ENCODE results near the gene UROC1. TPM values are rescaled to one million over a fixed set of nuclear protein-coding genes. Genes with fewer than 3 reads are reported as not detected.

The UROC1 gene
- total and polyA plus RNA-seq, 2 donors, result 0.03 TPM; not detected in 1

- Histone ChIP-seq H3K27ac (ENCODE audit: low read depth) (no peak overlapping the region), H3K4me3 (ENCODE audit: low read depth, low read length) (no peak overlapping the region), H3K36me3 (ENCODE audit: insufficient read depth) (peaks cover 3% of the 10 kb centered on the region), H3K4me1 (ENCODE audit: insufficient read depth) (no peaks in the 10 kb centered on the region)
- no peak for DNase-seq (ENCODE audit: extremely low spot score)
- 94% methylated on average over 18 of the region's 18 CpGs for WGBS
Observed at GRCh38 chr3:126436826-126437717, 80.5 kb downstream of the UROC1 start.

- Histone ChIP-seq H3K27ac (ENCODE audit: low read depth) (no peak overlapping the region), H3K4me3 (ENCODE audit: low read depth, low read length) (no peak overlapping the region), H3K36me3 (ENCODE audit: insufficient read depth) (peaks cover 3% of the 10 kb centered on the region), H3K4me1 (ENCODE audit: insufficient read depth) (no peaks in the 10 kb centered on the region)
- DNase-seq (ENCODE audit: extremely low spot score), result no peak
- WGBS, result 98% methylated on average over 14 of the region's 14 CpGs
Observed at GRCh38 chr3:126435456-126436315, 81.9 kb downstream of the UROC1 start.

GRCh38 chr3:126434931-126435411 is 82.6 kb downstream of the UROC1 start:
- no peaks in the 10 kb centered on the region for H3K4me1 ChIP-seq (ENCODE audit: insufficient read depth)
- H3K36me3 ChIP-seq (ENCODE audit: insufficient read depth), result peaks cover 3% of the 10 kb centered on the region
- 93% methylated on average over 8 of the region's 8 CpGs for WGBS
- DNase-seq (ENCODE audit: extremely low spot score), result no peak
- H3K4me3 ChIP-seq (ENCODE audit: low read depth, low read length), result no peak overlapping the region
- H3K27ac ChIP-seq (ENCODE audit: low read depth), result no peak overlapping the region

- 91% methylated on average over 6 of the region's 6 CpGs for WGBS
- Histone ChIP-seq H3K4me1 (ENCODE audit: insufficient read depth) (no peaks in the 10 kb centered on the region), H3K27ac (ENCODE audit: low read depth) (no peak overlapping the region), H3K4me3 (ENCODE audit: low read depth, low read length) (no peak overlapping the region), H3K36me3 (ENCODE audit: insufficient read depth) (peaks cover 3% of the 10 kb centered on the region)
- no peak for DNase-seq (ENCODE audit: extremely low spot score)
Observed at GRCh38 chr3:126434264-126434590, 83.3 kb downstream of the UROC1 start.

GRCh38 chr3:126433496-126434263 is 83.9 kb downstream of the UROC1 start:
- no peak overlapping the region for H3K4me3 ChIP-seq (ENCODE audit: low read depth, low read length)
- no peaks in the 10 kb centered on the region for H3K4me1 ChIP-seq (ENCODE audit: insufficient read depth)
- DNase-seq (ENCODE audit: extremely low spot score), result no peak
- peaks cover 3% of the 10 kb centered on the region for H3K36me3 ChIP-seq (ENCODE audit: insufficient read depth)
- no peak overlapping the region for H3K27ac ChIP-seq (ENCODE audit: low read depth)
- 92% methylated on average over 13 of the region's 13 CpGs for WGBS

- H3K27ac ChIP-seq (ENCODE audit: low read depth), result no peak overlapping the region
- peaks cover under 1% of the 10 kb centered on the region for H3K36me3 ChIP-seq (ENCODE audit: insufficient read depth)
- H3K4me3 ChIP-seq (ENCODE audit: low read depth, low read length), result no peak overlapping the region
- no peaks in the 10 kb centered on the region for H3K4me1 ChIP-seq (ENCODE audit: insufficient read depth)
- DNase-seq (ENCODE audit: extremely low spot score), result no peak
- WGBS, result 95% methylated on average over 6 of the region's 6 CpGs
Observed at GRCh38 chr3:126433105-126433430, 84.5 kb downstream of the UROC1 start.

- Histone ChIP-seq H3K36me3 (ENCODE audit: insufficient read depth) (no peaks in the 10 kb centered on the region), H3K4me3 (ENCODE audit: low read depth, low read length) (no peak overlapping the region), H3K27ac (ENCODE audit: low read depth) (no peak overlapping the region), H3K4me1 (ENCODE audit: insufficient read depth) (no peaks in the 10 kb centered on the region)
- WGBS, result 89% methylated on average over 4 of the region's 4 CpGs
- no peak for DNase-seq (ENCODE audit: extremely low spot score)
Observed at GRCh38 chr3:126432361-126433104, 85.0 kb downstream of the UROC1 start.

Small RNAs within 50 kb of the gene (small RNA-seq; reads per million reads assigned to genes)
- gene RNA5SP138, result not detected

Other genes starting within 250 kb of the UROC1 start
- 1.6 TPM for gene KLF15, start 160.4 kb downstream of the UROC1 start, total RNA-seq
- 57.3 TPM for gene KLF15, start 160.4 kb downstream of the UROC1 start, polyA plus RNA-seq
- not detected for gene CFAP100, start 122.9 kb downstream of the UROC1 start, total RNA-seq
- gene CFAP100, start 122.9 kb downstream of the UROC1 start, polyA plus RNA-seq, result not detected
- gene ZXDC, start 41.9 kb downstream of the UROC1 start, total RNA-seq, result 26.2 TPM
- 16.4 TPM for gene ZXDC, start 41.9 kb downstream of the UROC1 start, polyA plus RNA-seq
- 0.32 TPM for gene CHST13, start 6.4 kb upstream of the UROC1 start, total RNA-seq
- 0.24 TPM for gene CHST13, start 6.4 kb upstream of the UROC1 start, polyA plus RNA-seq
- not detected for gene C3orf22, start 41.2 kb upstream of the UROC1 start, total RNA-seq
- gene C3orf22, start 41.2 kb upstream of the UROC1 start, polyA plus RNA-seq, result not detected
- gene TXNRD3, start 137.4 kb upstream of the UROC1 start, total RNA-seq, result 17.8 TPM
- gene TXNRD3, start 137.4 kb upstream of the UROC1 start, polyA plus RNA-seq, result 7.2 TPM
- gene CHCHD6, start 186.5 kb upstream of the UROC1 start, total RNA-seq, result 5.4 TPM
- 20.9 TPM for gene CHCHD6, start 186.5 kb upstream of the UROC1 start, polyA plus RNA-seq